HG02943 (cell line): ENCODE measurements around the gene IMPG1.
"Not testable (repeated sequence)": the region's sequence is repeated elsewhere in the genome, so short reads cannot be mapped to it uniquely, and the experiment has no call there.

Source experiments
- ATAC-seq: cut with Tn5 transposase; IDR thresholded peaks from one replicate; pipeline ENCODE4 v1.9.1; 2021; ENCODE audit warnings: mild to moderate bottlenecking, low read depth, moderate library complexity; ENCODE audit not compliant: unreplicated experiment

The IMPG1 gene

GRCh38 chr6:75963569-75963968 lies 108.9 kb downstream of the IMPG1 start:
- ATAC-seq: no peak

GRCh38 chr6:75952128-75952527 lies 120.3 kb downstream of the IMPG1 start:
- ATAC-seq: no peak

GRCh38 chr6:75947935-75948334 lies 124.5 kb downstream of the IMPG1 start:
- ATAC-seq: no peak

GRCh38 chr6:75946146-75946831 lies 126.2 kb downstream of the IMPG1 start:
- ATAC-seq: no peak

- ATAC-seq: no peak
Observed at GRCh38 chr6:75943381-75943780, 129.1 kb downstream of the IMPG1 start.

- no peak for ATAC-seq
Observed at GRCh38 chr6:75941509-75941908, 131.0 kb downstream of the IMPG1 start.

GRCh38 chr6:75940564-75940963 lies 131.9 kb downstream of the IMPG1 start:
- no peak for ATAC-seq

GRCh38 chr6:75937846-75938245 lies 134.6 kb downstream of the IMPG1 start:
- ATAC-seq: no peak

GRCh38 chr6:75936682-75937081 lies 135.8 kb downstream of the IMPG1 start:
- no peak for ATAC-seq

GRCh38 chr6:75935473-75935793 lies 137.0 kb downstream of the IMPG1 start:
- no peak for ATAC-seq

GRCh38 chr6:75934643-75935472 lies 137.6 kb downstream of the IMPG1 start:
- ATAC-seq: peak; percentile 64

- no peak for ATAC-seq
Observed at GRCh38 chr6:75933387-75933975, 139.0 kb downstream of the IMPG1 start.

GRCh38 chr6:75932067-75932466 lies 140.4 kb downstream of the IMPG1 start:
- no peak for ATAC-seq

GRCh38 chr6:75931011-75931680 lies 141.3 kb downstream of the IMPG1 start:
- no peak for ATAC-seq

- ATAC-seq: no peak
Observed at GRCh38 chr6:75926293-75927168, 145.9 kb downstream of the IMPG1 start.

GRCh38 chr6:75922226-75922625 lies 150.2 kb downstream of the IMPG1 start:
- no peak for ATAC-seq

- ATAC-seq: no peak
Observed at GRCh38 chr6:75913040-75913439, 159.4 kb downstream of the IMPG1 start.

- no peak for ATAC-seq
Observed at GRCh38 chr6:75907444-75907843, 165.0 kb downstream of the IMPG1 start.

GRCh38 chr6:75906871-75907270 lies 165.6 kb downstream of the IMPG1 start:
- ATAC-seq: no peak

GRCh38 chr6:75905129-75905528 lies 167.3 kb downstream of the IMPG1 start:
- ATAC-seq: not testable (repeated sequence)
